ENCODE measurements around the gene ACBD6.
"Not testable (repeated sequence)": the region's sequence is repeated elsewhere in the genome, so short reads cannot be mapped to it uniquely, and the experiment has no call there.

The ACBD6 gene, protein sequence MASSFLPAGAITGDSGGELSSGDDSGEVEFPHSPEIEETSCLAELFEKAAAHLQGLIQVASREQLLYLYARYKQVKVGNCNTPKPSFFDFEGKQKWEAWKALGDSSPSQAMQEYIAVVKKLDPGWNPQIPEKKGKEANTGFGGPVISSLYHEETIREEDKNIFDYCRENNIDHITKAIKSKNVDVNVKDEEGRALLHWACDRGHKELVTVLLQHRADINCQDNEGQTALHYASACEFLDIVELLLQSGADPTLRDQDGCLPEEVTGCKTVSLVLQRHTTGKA

DNA sequence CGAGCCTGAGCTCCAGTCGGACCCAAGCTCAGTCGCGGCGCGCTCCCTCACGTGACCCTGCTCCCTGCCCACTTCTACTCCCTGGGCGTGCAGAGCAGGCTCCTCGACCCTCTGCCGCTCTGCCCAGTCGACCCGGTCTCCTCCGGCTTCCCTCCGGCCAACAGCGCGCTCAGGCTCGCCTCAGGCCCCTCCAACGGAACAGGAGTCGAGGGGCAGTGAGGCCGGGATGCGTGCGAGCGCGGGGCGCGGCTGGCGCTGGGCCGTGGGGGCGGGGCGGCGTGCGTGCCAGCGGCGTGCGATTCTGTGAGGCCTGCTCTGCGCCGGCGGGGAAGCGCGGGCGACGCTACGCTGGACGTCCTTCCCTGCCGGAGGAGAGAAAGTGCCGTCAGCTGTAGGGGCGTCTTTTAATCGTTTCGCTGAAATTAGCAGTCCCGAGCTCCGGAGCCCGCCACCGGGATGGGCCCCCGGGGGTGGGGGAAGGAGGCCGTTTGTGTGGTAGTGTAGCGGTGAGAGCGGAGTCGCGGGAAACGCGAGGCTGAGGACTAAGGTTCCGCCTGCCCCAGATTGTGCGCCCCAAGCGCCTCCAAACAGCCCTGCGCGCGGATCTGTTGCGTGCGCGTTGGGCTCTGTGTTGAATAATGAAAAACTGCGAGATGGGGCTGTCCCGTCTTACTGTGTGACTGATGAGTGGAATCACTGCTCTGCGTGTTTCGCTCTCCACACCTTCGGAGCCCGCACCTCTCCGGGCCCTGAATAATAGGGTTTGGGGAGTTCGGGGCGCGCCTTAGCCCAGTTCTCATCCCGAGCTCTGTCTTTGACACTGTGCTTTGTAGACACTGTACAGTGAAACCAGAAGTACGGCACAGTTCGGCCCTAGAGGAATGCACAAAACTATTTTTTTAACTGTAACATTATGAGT, at the start of gene ACBD6:
Gene ACBD6, minus strand, starts transcription at position 217 of the 919 bp plus-strand sequence. CDS start 311 bp downstream, outside the sequence.
- peak; percentile 89 for DNase-seq

DNA sequence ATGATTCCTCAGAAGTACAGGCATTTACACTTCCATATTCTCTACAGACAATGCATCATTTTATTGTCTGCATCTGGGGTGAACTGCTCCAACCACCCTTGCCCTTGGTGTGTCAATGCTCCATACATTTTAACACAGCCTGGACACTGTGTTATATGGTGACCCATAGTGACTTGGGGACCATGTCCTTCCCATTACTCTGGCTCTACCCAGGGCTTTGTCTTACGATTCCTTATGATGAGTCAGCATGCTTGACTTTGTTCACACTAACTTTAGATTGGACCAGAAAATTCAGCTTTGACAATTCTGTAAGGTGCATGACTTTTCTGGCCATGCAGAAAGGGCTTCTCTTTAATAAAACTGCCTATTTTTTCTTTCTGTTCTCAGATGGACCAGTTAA, 49.6 kb upstream of the ACBD6 start:
- DNase-seq = no peak

DNA sequence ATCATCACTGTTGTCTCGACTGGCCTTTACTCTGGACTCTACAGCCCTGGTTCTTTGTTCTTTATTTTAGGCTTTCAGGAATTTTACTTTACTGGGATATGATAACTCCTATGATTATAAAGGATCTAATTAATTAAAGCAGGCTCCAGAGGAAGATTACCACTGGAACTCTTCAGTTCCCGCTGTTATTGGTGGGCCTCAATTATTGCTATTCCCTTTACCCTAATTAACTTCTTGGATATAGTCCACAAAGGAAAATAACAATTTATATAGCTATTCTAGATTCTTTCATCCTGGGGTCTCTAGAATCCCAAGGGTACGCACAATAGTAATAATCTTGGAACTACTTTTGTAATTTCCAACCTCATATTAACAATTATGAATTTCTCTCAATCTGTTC, 47.9 kb upstream of the ACBD6 start:
- no peak for DNase-seq

DNA sequence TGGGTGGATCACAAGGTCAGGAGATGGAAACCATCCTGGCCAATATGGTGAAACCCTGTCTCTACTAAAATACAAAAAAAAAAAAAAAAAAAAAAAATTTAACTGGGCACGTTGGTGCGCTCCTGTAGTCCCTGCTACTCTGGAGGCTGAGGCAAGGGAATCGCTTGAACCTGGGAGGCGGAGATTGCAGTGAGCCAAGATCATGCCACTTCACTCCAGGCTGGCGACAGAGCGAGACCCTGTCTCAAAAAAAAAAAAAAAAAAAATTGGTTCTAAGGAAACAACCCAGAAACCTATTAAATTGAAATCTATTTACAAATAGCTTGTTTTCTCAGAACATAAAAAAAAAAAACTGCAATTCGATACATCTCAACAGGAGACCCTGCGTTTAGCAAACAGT, 47.4 kb upstream of the ACBD6 start:
- DNase-seq = not testable (repeated sequence)

DNA sequence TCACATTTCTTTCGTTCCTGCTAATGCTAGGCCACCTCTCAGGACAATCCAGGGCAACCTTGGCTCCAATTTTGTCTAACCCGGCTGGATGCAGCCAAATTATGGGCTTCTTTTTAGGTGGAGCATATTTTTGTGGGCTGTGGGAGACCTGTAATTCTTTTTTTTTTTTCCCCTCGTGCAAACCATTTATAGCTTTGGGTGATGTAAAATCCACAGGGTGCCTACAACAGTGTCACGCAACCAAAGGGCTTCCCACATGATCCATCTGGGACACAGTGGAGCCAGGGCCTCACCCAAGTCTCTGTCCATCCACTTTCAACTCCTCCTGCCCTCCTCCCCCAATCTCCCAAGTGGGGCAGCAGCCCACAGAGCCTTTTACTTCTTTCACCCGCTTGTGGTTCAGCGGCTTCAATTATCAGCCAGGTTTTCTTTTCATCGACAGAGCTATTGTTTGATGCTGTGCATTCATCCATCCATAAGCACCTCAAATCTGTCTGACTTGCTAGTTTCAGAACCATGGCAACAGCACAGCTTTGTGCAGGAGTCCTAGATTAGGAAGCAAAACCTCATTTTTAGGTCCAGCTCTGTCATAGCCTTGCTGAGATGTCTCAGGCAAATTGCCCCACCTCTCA, 46.4 kb upstream of the ACBD6 start:
- no peak for DNase-seq

DNA sequence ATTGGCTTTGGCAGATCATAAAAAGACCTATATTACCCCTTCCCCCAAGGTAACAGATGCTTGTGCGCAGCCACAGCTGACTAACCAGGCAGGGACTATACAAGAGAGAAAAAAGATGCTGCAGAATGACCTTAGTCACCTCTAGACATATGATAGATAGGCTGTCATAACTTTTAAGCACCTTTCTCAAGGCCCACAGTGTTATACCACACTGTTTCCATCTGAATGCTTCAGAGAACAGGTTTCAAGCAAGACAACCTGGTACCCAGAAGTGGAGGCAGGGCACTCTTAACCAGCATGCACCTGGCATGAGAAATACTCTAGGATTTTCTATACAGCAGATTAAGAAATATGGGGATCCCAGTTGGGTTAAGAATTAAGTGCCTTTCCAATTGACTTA, 43.6 kb upstream of the ACBD6 start:
- no peak for DNase-seq

DNA sequence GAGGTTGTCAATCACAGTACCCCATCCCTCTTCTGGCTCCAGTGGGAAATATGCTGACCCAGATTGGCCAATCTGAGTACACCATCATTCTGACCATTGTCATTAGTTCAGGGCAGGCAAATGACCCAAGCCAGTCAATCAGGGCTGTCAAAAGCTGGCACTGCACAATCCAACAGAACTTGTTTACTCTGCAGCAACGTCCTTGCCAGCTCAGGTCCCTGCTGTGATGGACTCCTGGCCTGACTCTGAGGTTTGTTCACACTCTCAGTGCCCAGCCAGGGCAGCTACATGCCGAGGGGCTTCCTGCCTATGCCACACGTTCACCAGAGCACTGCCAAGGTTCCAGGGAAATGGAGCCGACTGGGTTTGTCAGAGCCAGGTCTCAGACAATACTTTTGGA, 41.7 kb upstream of the ACBD6 start:
- no peak for DNase-seq

DNA sequence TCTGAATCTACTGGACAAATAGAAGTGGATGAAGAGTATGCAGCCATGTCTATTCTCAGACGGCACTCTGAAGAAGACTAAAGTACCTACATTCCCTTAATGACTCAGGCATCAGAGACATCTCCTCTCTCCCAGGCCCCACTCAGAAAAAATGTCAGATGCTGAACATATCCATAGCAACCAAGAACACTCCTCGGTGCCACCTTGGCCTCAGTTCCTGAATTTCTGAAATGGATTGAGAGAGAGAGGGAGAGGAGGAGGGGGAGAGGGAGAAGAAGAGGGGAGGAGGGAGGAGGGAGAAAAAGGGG, 40.4 kb upstream of the ACBD6 start:
- no peak for DNase-seq

DNA sequence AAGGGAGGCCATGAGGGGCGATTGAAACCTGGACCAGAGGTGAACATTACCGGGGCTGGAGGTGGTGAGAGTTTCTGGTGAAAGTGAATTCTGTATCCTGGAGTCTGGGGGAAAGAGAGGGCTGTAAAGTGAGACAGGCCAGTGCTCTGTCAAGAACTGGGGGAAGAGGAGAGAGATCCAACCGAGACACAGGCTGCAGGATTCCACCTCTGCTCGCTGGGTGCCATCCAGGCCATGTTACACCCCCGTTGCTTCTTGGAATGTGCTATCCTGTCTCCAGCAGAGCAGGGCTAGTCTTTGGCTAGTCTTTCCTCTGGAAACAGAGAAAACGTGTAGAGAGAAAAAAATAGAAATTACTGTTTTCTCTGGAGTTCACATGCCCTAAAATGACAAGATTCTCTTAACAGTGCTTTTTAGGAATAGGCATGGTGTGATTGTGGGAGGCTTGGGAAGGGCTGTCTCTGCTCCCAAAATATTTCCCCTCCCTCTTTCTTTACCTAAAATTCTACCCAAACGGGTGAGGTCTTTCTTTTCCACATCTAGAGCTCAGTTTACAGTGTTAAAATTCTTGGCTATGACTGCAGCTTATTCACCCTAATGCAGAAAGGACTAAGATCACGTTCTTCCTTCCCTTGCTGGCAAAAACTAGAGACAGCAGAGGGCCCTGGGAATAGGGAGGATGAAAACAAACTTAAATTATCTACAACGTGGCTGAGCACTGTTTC, 39.9 kb upstream of the ACBD6 start:
- DNase-seq = no peak

DNA sequence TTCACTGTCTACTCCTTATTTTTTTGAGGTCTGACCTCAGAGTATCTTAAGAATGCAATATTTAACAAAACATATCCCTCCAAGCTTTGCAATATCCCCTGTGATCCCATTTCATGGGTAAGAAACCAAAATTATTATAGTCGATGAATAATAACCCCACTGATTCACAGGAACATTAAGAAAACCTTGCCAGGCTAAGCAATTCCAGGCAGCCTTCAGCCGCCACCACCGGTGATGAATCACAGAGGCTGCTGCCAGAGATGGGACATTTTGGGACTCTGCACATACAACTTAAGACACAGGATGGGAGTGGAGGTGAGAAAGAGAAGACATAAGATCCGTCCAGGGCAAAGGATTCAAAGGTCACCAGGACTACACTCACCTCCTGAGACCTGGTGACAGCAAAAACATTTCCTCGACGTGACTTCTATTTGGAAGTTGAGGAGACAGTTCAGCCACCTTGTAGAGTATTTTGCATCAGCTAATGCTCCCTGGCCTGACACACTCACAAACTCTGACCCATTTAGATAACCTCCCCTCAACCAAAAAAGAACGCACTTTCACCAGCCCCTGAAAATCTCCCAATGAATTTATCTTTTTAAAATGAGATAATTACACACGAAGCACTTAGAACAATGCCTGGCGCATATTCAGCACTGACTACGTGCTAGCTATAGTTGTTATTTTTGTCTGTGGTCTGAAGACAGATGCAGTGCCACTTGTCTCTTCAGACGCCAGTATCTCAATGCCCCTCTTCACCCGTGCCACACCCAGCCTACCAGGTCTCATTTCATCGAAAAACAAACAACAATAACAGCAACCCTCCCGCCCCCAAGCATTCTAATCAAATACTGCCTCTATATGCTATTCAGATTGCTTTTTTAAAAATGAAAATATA, 38.6 kb upstream of the ACBD6 start:
- no peak for DNase-seq

DNA sequence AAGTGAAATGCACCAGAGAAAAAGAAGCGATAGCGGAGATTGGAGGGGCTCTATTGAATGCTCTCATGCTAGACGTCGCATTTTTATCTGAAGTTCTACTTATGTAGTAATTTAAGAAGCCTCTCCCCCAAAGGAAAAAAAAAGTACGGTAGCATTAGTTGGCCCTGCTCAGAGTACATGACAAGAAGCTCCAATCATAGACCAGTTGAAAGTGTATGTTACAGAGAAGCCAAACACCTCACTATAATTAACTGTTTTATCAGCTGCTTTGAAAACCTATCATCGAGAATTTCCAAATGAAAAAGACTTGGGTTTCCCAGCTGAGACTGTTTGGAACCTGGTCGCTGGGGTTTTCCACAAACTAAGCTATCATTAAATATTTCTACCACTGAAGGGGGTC, 36.8 kb upstream of the ACBD6 start:
- DNase-seq = no peak

DNA sequence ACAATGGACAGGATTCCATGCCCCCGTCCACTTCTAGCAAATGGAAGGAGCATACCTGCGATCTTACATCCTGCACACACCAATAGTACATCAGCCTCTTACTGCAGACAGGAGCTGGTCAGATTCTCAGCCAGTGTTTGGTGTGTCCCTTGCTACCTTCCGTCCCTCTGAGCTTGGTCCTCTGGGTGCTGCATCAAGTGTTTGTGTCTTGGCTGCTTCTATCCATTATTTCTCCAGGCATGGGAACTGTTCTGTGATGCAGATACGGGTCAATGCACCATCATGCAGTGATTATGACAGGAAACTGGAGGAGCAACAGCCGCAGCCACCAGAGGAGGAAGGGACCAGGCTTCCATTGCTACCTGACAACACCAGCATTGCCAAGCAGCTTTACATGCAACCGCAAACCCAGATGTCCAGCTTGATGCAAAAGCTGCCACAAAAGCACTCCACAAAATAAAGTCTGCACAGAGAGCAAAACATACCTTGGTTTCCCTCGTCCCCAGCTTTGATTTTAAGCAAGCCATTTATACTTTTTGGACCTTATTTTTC, 34.5 kb upstream of the ACBD6 start:
- DNase-seq = no peak

DNA sequence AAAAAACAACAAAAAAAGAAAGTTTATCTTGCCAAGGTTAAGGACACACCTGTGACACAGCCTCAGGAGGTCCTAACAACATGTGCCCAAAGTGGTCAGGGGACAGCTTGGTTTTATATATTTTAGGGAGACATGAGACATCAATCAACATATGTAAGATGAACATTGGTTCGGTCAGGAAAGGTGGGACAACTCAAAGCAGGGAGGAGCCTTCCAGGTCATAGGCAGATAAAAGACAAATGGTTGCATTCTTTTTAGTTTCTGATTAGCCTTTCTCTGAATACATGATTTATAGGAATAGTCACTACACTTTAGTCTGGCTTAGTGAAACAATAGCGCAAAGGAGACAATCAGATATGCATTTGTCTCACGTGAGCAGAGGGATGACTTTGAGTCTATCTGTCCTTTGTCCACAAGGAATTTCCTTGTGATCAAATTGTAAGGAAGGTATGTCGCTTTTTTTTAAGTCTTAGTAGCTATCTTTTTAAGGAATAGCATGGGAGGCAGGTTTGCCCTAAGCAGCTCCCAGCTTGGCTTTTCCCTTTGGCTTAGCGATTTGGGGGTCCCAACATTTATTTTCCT, 33.1 kb upstream of the ACBD6 start:
- no peak for DNase-seq

DNA sequence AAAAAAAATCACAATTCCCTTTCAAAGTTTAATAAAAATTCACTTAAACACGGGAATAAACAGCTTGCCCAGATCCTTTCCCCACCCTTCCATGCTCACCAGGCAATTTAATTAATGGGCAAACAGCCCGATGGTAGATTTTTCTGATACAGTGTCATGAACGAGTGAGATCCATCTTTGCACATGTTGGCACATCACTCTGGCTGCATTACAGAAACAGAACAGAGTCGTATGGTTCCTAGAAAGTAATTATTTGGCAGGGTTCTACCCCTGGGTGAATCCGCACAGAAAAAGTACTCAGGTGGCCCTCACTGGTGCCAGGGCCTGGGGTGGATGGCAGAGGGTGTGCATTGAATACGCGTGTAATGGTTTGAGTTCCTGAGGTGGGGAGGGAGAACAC, 31.8 kb upstream of the ACBD6 start:
- DNase-seq = no peak

DNA sequence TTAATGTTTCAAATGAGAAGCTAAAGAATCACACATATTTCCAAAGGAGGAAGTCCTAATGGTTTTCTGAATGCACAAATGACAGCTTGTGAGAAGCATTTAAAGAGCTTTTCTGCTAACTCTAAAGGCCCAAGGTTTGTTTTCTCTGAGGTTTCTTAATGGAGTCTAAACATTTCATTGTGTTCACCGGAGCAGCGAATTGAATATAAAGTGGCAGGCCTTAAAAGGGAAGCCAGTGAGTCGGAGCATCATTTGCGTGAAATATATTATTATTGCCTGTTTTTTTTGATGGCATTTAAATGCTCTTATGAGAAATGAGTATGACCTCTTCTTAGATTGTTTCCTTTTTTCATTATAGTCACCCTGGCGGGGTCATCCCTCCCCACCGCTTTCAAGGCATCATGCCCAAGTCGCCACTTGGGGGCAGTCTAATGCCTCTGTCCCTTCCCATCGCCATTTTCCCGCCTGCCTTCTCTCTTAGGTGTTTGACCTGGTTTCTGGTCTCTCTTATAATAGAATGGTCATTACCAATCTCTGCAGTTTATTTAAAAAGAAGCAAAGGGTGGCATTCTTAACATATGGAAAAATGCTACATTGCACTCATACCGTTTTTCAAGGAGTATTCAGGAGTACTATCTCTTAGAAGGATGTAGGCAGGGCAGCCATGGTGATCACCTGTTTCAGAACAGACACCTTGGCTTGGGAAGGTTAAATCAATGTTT, 31.1 kb upstream of the ACBD6 start:
- peak; percentile 57 for DNase-seq

DNA sequence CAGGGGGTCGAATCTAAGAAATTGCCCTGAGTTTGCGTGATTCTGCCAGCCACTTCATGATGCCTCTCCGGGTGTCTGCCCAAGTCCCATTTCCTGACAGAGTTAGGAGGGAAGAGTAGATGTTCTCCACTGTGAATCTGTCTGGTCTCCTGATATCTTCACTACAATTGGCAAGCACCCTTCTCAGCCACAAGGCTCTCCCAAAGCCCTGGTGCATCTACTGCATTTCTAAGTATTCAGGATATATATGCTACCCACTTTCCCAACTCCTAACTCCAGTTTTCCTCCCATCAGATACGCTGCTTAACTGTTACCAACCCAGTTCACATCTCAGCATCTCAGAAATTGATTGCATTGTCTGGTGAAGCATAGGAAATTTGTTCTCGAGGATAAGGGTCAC, 30.5 kb upstream of the ACBD6 start:
- no peak for DNase-seq

DNA sequence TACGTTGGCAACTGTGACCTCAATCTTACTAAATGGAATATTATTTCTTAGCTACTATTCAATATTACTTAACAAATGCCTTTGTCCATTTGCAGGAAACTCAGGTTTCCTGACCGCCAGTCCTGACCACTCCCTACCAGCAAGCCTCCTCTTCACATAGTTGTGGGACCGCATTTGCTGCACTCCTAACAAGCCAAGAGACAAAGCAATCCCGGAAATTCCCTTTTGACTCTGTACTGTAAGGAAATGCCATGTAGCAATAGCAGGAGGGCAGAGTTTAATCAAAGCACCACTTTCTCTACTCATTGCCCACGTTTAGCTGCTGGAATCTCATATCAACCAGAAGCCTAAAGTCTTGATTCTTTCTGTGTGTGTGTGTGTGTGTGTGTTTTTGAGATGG, 28.1 kb upstream of the ACBD6 start:
- DNase-seq = no peak

DNA sequence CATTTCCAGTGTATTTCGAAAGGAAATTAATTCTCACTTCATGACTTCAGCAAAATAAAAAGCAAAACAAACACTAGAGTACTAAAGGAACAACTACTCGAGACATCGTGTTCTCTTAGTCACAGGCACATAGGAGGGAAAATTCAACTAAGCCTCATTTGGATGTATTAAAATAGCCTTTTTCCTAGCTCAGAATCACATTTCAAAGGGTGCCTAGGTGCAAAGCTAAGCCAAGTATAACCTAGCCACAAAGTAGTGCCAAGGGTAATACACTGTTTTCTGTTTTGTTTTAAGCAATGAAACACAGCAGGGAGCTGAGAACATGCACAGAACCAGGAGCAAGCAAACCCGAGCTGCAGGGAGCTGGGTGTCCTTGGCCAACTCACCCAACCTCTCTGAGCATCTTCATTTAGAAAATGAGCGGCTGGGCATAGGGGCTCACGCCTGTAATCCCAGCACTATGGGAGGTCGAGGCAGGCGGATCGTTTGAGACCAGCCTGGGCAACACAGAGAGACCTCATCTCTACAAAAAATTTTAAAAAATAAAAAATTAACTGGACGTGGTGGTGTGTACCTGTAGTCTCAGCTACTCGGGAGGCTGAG, 26.6 kb upstream of the ACBD6 start:
- no peak for DNase-seq

DNA sequence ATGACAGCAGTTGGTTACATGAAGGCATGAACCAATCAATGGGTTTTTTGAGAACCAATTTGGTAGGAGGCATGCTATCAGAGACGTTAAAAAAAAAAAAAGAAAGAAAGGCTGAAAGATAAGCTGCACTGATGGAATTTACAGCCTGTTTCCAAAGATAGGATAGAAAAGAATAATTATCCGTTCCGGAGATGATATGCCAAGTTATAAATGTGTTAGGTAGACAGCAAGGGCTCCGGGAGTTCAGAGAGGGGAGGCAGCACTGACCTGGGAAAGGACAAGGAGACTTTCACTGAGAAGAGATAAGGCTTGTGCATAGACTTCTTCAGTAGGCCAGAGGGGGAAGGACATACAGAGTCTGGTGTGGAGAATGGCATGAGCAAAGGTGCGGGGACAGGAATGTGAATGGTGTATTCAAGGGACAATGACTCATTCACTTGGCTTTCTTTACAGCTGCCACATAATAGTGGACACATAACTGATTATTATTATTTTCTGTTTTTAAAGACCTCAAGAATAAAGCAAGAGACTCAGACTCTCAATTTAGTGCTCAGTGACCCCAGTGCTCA, 24.8 kb upstream of the ACBD6 start:
- no peak for DNase-seq

DNA sequence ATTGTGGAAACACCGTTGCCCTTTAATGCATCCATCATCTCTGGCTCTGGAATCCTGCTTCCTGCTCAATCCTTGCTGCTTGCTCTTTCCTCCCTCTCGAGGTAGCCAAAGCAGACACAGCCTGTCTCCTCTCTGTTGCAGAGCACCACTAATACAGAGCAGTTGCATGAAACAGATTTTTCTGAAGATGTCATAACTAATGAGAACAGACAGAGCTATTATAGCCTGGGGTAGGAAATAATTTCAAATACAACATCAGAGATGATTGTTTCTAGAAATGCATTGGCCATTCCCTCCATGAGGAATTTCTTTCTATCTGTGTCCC, 23.3 kb upstream of the ACBD6 start:
- DNase-seq = no peak

Data from CD4-positive, alpha-beta T cell treated with Interleukin-4 for 4 hours (primary cell).